GM18867 (cell line): ENCODE data around the gene COL16A1.

ENCODE experiments used
- ATAC-seq: cut with Tn5 transposase; IDR thresholded peaks from one replicate; pipeline ENCODE4 v1.9.1; 2021; ENCODE audit warnings: mild to moderate bottlenecking, moderate library complexity; ENCODE audit not compliant: unreplicated experiment

COL16A1 gene

GRCh38 chr1:31703431-31704270, at the start of gene COL16A1:
Gene COL16A1 (minus strand): TSS chr1:31704017. CDS start chr1:31702193, 1,824 bp downstream.
- no peak for ATAC-seq

GRCh38 chr1:31752952-31753475, 49.2 kb upstream of the COL16A1 start:
- no peak for ATAC-seq

GRCh38 chr1:31752258-31752657, 48.4 kb upstream of the COL16A1 start:
- ATAC-seq, result no peak

- no peak for ATAC-seq
Observed at GRCh38 chr1:31751822-31752241, 48.0 kb upstream of the COL16A1 start.

- no peak for ATAC-seq
Observed at GRCh38 chr1:31750858-31751510, 47.2 kb upstream of the COL16A1 start.

- no peak for ATAC-seq
Observed at GRCh38 chr1:31749785-31750735, 46.2 kb upstream of the COL16A1 start.

- no peak for ATAC-seq
Observed at GRCh38 chr1:31748365-31748764, 44.5 kb upstream of the COL16A1 start.

- no peak for ATAC-seq
Observed at GRCh38 chr1:31747304-31747703, 43.5 kb upstream of the COL16A1 start.

- no peak for ATAC-seq
Observed at GRCh38 chr1:31746687-31747086, 42.9 kb upstream of the COL16A1 start.

GRCh38 chr1:31745946-31746670, 42.3 kb upstream of the COL16A1 start:
- no peak for ATAC-seq

- ATAC-seq, result no peak
Observed at GRCh38 chr1:31745096-31745945, 41.5 kb upstream of the COL16A1 start.

GRCh38 chr1:31744165-31744888, 40.5 kb upstream of the COL16A1 start:
- ATAC-seq, result peak; percentile 69

GRCh38 chr1:31742462-31743212, 38.8 kb upstream of the COL16A1 start:
- no peak for ATAC-seq

- ATAC-seq, result no peak
Observed at GRCh38 chr1:31739346-31739745, 35.5 kb upstream of the COL16A1 start.

- ATAC-seq, result no peak
Observed at GRCh38 chr1:31736675-31737074, 32.9 kb upstream of the COL16A1 start.

GRCh38 chr1:31735571-31735970, 31.8 kb upstream of the COL16A1 start:
- no peak for ATAC-seq

- ATAC-seq, result no peak
Observed at GRCh38 chr1:31734582-31735107, 30.8 kb upstream of the COL16A1 start.
